GM21737 (cell line): ENCODE results near the gene GPR101.
"Not testable (repeated sequence)": the region's sequence is repeated elsewhere in the genome, so short reads cannot be mapped to it uniquely, and the experiment has no call there.

Experiments used
- ATAC-seq: cut with Tn5 transposase; IDR thresholded peaks from one replicate; pipeline ENCODE4 v1.9.1; 2021; ENCODE audit warnings: mild to moderate bottlenecking, moderate library complexity; ENCODE audit not compliant: unreplicated experiment

GPR101 gene

GRCh38 chrX:137028699-137029098 lies 5.1 kb downstream of the GPR101 start:
- no peak for ATAC-seq

GRCh38 chrX:137025930-137026329 lies 7.9 kb downstream of the GPR101 start:
- ATAC-seq = no peak

- ATAC-seq = not testable (repeated sequence)
These were observed 33.6 kb downstream of the GPR101 start for GRCh38 chrX:137000236-137000635.

GRCh38 chrX:136999024-136999423 lies 34.8 kb downstream of the GPR101 start:
- no peak for ATAC-seq
